CD1c-positive myeloid dendritic cell (primary cell): ENCODE data around the gene AP1M2.
"Not testable (repeated sequence)": the region's sequence is repeated elsewhere in the genome, so short reads cannot be mapped to it uniquely, and the experiment has no call there.

Experiments
- DNase-seq: peaks from one replicate; pipeline ENCODE4 v3.0.0-alpha.2; 2016; ENCODE audit errors: extremely low spot score

The AP1M2 gene

GRCh38 chr19:10538204-10538983 is 48.7 kb downstream of the AP1M2 start:
- peak; percentile 55 for DNase-seq

GRCh38 chr19:10537668-10538067 is 49.4 kb downstream of the AP1M2 start:
- DNase-seq = no peak

- DNase-seq = no peak
Observed at GRCh38 chr19:10535613-10536012, 51.5 kb downstream of the AP1M2 start.

- no peak for DNase-seq
Observed at GRCh38 chr19:10533646-10534386, 53.3 kb downstream of the AP1M2 start.

GRCh38 chr19:10532457-10532856 is 54.7 kb downstream of the AP1M2 start:
- DNase-seq = no peak

GRCh38 chr19:10526887-10527286 is 60.2 kb downstream of the AP1M2 start:
- DNase-seq = not testable (repeated sequence)

GRCh38 chr19:10525636-10526035 is 61.5 kb downstream of the AP1M2 start:
- no peak for DNase-seq

GRCh38 chr19:10523135-10523636 is 63.9 kb downstream of the AP1M2 start:
- DNase-seq = no peak
